Right lobe of liver (tissue), 4 donors: ENCODE results near the gene FAM72B.
"Not testable (repeated sequence)": the region's sequence is repeated elsewhere in the genome, so short reads cannot be mapped to it uniquely, and the experiment has no call there.

Experiments
- POLR2A ChIP-seq: fragments of 450-650 bp; IDR thresholded peaks from one replicate; pipeline ENCODE4 v1.6.1; 2017; ENCODE audit warnings: antibody characterized with exemption, mild to moderate bottlenecking
- TF ChIP-seq, protein P1 (sequence below), 4 donors: fragments of 200-600 bp in 3 of 4; fragments of 450-650 bp in 1 of 4; IDR thresholded peaks; one replicate each; pipeline versions ENCODE4 v1.5.1 to v1.8.0; 2016 to 2022; ENCODE audit warnings: antibody characterized with exemption in 4 of 4, mild to moderate bottlenecking in 2 of 4
- donor health status: DM: no; HTN: no; CAD: no.
- donor health status: DM: no; HTN: no; CAD: no.
- donor health status: DM: no; HTN: yes; CAD: no.

- TF ChIP-seq, protein P1, sequence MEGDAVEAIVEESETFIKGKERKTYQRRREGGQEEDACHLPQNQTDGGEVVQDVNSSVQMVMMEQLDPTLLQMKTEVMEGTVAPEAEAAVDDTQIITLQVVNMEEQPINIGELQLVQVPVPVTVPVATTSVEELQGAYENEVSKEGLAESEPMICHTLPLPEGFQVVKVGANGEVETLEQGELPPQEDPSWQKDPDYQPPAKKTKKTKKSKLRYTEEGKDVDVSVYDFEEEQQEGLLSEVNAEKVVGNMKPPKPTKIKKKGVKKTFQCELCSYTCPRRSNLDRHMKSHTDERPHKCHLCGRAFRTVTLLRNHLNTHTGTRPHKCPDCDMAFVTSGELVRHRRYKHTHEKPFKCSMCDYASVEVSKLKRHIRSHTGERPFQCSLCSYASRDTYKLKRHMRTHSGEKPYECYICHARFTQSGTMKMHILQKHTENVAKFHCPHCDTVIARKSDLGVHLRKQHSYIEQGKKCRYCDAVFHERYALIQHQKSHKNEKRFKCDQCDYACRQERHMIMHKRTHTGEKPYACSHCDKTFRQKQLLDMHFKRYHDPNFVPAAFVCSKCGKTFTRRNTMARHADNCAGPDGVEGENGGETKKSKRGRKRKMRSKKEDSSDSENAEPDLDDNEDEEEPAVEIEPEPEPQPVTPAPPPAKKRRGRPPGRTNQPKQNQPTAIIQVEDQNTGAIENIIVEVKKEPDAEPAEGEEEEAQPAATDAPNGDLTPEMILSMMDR (IDR thresholded peaks at IDR 0.05) = not testable (repeated sequence)
- not testable (repeated sequence) for TF ChIP-seq POLR2A
Observed at GRCh38 chr1:121140393-121140792, 43.7 kb downstream of the FAM72B start.
